Measurements from ENCODE around the gene SCAANT1. TPM values are rescaled to one million over a fixed set of nuclear protein-coding genes. Genes with fewer than 3 reads are reported as not detected.
A peak's percentile ranks its signal among the peaks of the same experiment; 100 is the strongest.

The SCAANT1 gene
- polyA plus RNA-seq, 3 donors, result not detected

DNA sequence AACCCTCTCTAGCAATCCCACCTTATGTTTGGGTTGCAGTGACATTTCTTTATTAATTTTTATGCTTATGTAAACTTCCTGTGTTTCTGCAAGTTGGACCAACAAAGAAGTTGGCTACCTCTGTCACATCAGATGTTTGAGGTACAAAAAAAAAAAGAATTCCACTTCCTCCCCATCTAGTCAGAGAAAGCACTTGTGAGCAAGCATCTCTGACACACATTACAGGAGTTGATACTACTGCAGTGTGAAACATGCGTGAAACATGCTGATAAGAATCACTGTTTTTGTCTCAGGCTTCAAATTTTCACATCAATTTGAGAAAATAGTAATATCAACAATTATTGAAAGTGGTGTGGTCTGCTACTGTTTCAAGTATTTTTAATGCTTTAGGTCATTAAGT is 1.3 kb downstream of the SCAANT1 start:
- peaks cover 43% of the 10 kb centered on the region for H3K4me1 Mint-ChIP-seq
- peak overlapping the region; percentile 77 to 89 (median 84) for H3K4me3 ChIP-seq (replicated peaks in 1 of 3; ENCODE audit: low read depth in 2 of 3, low read length in 3 of 3)
- peaks cover 33 to 46% of the 10 kb centered on the region in 2 donors for H3K4me1 ChIP-seq (ENCODE audit: control insufficient read depth in 1 of 2, insufficient read depth in 2 of 2, low read length in 2 of 2)

DNA sequence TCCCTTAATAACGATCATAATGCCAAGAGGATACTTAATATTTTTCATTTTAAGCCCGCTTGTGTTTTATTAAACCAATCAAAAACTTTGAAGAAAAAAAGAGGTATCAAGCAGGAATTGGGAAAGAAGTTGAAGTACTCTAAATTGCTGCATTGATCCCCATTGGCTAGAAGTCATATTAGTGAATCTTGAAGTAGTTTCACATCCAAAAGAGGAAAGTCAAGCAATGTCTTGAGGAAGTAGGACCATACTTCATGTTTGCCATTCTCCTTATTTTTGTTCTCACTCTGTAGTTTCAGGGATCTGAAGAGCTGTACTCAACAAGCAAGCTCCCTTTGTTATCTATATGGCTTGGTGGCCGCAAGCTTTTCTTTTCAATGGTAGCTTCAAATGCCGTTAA is 2.2 kb downstream of the SCAANT1 start:
- WGBS (ENCODE audit: insufficient coverage), result no CpG with 5 or more reads among the region's 4 CpGs
- Histone ChIP-seq H3K27me3 (ENCODE audit: control insufficient read depth in 2 of 2, insufficient read depth in 2 of 2, low read length in 2 of 2) (no peaks in the 10 kb centered on the region), H4K20me1 (ENCODE audit: insufficient read depth, low read length) (peaks cover 40% of the 10 kb centered on the region), H3K9me3 (replicated peaks in 1 of 2; ENCODE audit: control insufficient read depth in 1 of 2, insufficient read depth in 1 of 2, low read length in 2 of 2) (no peaks in the 10 kb centered on the region), H3K9ac (ENCODE audit: insufficient read depth, low read length, poor library complexity, severe bottlenecking) (no peak overlapping the region), H3K79me2 (ENCODE audit: insufficient read depth, low read length) (peaks cover 57% of the 10 kb centered on the region), H3K27ac (ENCODE audit: low read depth in 1 of 2, low read length in 2 of 2) (peak overlapping the region in 1 of 2 donors; percentile 91), H3K36me3 (replicated peaks in 1 of 2; ENCODE audit: control insufficient read depth in 1 of 2, insufficient read depth in 2 of 2, low read length in 2 of 2) (peaks cover 4 to 30% of the 10 kb centered on the region in 2 donors), H3K4me3 (replicated peaks in 1 of 3; ENCODE audit: low read depth in 2 of 3, low read length in 3 of 3) (peak overlapping the region in 1 of 3 experiments; percentile 89), H2AFZ (ENCODE audit: insufficient read depth, low read depth, low read length, poor library complexity, severe bottlenecking) (no peak overlapping the region), H3K4me1 (ENCODE audit: control insufficient read depth in 1 of 2, insufficient read depth in 2 of 2, low read length in 2 of 2) (peaks cover 33 to 46% of the 10 kb centered on the region in 2 donors), H3K4me2 (replicated peaks; ENCODE audit: extremely low read depth, low read length, poor library complexity, severe bottlenecking) (peak overlapping the region; percentile 93)
- peak in 2 of 3 donors; percentile 29 to 35 for DNase-seq
- H3K27me3 Mint-ChIP-seq (ENCODE audit: low read depth in 3 of 3), result peaks cover 0 to 4% (median 0%) of the 10 kb centered on the region in 3 donors
- H3K4me1 Mint-ChIP-seq, result peaks cover 43% of the 10 kb centered on the region
- no peak overlapping the region for H3K4me3 Mint-ChIP-seq
- H3K36me3 Mint-ChIP-seq, result peaks cover 26 to 39% of the 10 kb centered on the region in 2 donors
- TF ChIP-seq, protein P1, sequence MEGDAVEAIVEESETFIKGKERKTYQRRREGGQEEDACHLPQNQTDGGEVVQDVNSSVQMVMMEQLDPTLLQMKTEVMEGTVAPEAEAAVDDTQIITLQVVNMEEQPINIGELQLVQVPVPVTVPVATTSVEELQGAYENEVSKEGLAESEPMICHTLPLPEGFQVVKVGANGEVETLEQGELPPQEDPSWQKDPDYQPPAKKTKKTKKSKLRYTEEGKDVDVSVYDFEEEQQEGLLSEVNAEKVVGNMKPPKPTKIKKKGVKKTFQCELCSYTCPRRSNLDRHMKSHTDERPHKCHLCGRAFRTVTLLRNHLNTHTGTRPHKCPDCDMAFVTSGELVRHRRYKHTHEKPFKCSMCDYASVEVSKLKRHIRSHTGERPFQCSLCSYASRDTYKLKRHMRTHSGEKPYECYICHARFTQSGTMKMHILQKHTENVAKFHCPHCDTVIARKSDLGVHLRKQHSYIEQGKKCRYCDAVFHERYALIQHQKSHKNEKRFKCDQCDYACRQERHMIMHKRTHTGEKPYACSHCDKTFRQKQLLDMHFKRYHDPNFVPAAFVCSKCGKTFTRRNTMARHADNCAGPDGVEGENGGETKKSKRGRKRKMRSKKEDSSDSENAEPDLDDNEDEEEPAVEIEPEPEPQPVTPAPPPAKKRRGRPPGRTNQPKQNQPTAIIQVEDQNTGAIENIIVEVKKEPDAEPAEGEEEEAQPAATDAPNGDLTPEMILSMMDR (IDR thresholded peaks at IDR 0.05), result no peak
- no peaks in the 10 kb centered on the region for H3K9me3 Mint-ChIP-seq
- H3K27ac Mint-ChIP-seq, result peak overlapping the region in 2 of 7 donors; percentile 61 to 62
- intact Hi-C loops (cut with micrococcal nuclease), result loop anchor here (2.0 to 5.0 kb wide), 4 partner anchors 33 to 67 kb away; no protein-coding TSS in a partner anchor

More for the DNA sequence above, 1.3 kb downstream of the SCAANT1 start:
- TF ChIP-seq, protein P1 (IDR thresholded peaks at IDR 0.05), result no peak
- Histone ChIP-seq H3K9me3 (replicated peaks in 1 of 2; ENCODE audit: control insufficient read depth in 1 of 2, insufficient read depth in 1 of 2, low read length in 2 of 2) (no peaks in the 10 kb centered on the region), H2AFZ (ENCODE audit: insufficient read depth, low read depth, low read length, poor library complexity, severe bottlenecking) (no peak overlapping the region), H3K4me2 (replicated peaks; ENCODE audit: extremely low read depth, low read length, poor library complexity, severe bottlenecking) (peak overlapping the region; percentile 93), H3K79me2 (ENCODE audit: insufficient read depth, low read length) (peaks cover 60% of the 10 kb centered on the region), H3K36me3 (replicated peaks in 1 of 2; ENCODE audit: control insufficient read depth in 1 of 2, insufficient read depth in 2 of 2, low read length in 2 of 2) (peaks cover 8 to 31% of the 10 kb centered on the region in 2 donors), H4K20me1 (ENCODE audit: insufficient read depth, low read length) (peaks cover 40% of the 10 kb centered on the region), H3K27ac (ENCODE audit: low read depth in 1 of 2, low read length in 2 of 2) (peak overlapping the region in 1 of 2 donors; percentile 91), H3K9ac (ENCODE audit: insufficient read depth, low read length, poor library complexity, severe bottlenecking) (peak overlapping the region; percentile 81), H3K27me3 (ENCODE audit: control insufficient read depth in 2 of 2, insufficient read depth in 2 of 2, low read length in 2 of 2) (no peaks in the 10 kb centered on the region)
- peak overlapping the region in 6 of 7 donors; percentile 85 to 95 (median 94) for H3K27ac Mint-ChIP-seq
- intact Hi-C loops (cut with micrococcal nuclease), result loop anchor here (2.0 to 5.0 kb wide), 4 partner anchors 34 to 66 kb away; no protein-coding TSS in a partner anchor
- peak in 1 of 3 donors; percentile 26 for DNase-seq
- WGBS (ENCODE audit: insufficient coverage), result no CpG with 5 or more reads among the region's 1 CpG
- H3K36me3 Mint-ChIP-seq, result peaks cover 26 to 41% of the 10 kb centered on the region in 2 donors
- peaks cover 0 to 4% (median 0%) of the 10 kb centered on the region in 3 donors for H3K27me3 Mint-ChIP-seq (ENCODE audit: low read depth in 3 of 3)
- no peaks in the 10 kb centered on the region for H3K9me3 Mint-ChIP-seq
- peak overlapping the region; percentile 92 to 95 for H3K4me3 Mint-ChIP-seq
